HPDE6-E6E7 (cell line): Measurements from ENCODE around the gene OR8I2.
"Not testable (repeated sequence)": the region's sequence is repeated elsewhere in the genome, so short reads cannot be mapped to it uniquely, and the experiment has no call there.

Experiments used
- DNase-seq: peaks from one replicate; pipeline ENCODE4 v3.0.0; 2011; ENCODE audit warnings: missing footprints; ENCODE audit errors: extremely low spot score

The OR8I2 gene

DNA sequence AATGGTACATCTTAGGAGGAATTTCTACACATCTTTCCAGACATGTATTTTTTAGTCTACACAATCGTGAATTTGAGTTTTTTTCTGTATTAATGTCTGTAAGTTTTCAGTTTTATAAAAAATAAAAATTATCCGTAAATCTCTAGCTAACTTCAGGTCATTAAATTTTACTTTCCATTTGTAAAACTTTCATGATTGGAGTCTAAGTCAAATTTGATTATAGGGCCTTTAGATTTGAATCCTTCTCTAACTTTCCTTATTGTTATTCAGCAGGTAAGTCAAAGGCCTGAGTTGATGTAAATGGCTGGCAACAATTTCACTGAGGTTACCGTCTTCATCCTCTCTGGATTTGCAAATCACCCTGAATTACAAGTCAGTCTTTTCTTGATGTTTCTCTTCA, at the start of gene OR8I2:
TSS of gene OR8I2 (plus strand) at position 301 of the 400 bp plus-strand sequence. CDS start at position 301, 0 bp downstream.
- no peak for DNase-seq

DNA sequence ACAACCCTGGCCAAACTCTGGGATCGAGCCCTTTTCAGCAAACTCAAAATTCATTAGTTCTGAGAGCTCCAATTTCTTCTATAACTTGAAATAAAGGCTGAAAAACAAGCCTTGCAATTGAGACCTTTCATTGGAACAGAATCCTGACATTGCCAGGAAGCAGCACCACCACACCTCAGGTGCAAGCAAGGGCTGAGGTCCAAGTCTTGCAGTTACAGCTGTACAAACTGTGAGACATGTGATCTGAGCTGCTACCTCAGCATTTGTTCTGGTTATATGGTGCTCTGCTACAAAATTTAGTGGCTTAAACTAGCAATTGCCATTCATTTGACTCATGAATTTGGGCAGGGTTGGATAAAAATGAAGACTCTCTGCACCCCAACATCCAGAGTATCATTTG, 47.6 kb upstream of the OR8I2 start:
- no peak for DNase-seq

DNA sequence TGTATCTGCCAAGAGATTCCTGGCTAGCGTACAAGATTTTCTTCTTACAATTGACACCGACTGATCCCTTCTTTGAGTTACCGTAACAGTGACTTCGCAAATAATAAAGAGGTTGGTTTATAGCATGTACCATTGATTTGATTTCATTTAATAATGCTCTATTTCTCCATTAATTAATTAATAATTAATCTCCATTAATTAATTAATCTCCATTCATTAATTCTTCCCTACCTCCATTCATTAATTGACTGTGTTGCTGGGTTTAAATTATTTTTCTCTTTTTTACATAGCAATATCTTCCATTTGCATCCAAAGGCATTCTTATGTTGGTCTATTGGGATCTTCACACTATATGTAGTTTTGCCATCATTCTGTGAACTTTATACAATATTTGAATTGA, 44.6 kb upstream of the OR8I2 start:
- no peak for DNase-seq

DNA sequence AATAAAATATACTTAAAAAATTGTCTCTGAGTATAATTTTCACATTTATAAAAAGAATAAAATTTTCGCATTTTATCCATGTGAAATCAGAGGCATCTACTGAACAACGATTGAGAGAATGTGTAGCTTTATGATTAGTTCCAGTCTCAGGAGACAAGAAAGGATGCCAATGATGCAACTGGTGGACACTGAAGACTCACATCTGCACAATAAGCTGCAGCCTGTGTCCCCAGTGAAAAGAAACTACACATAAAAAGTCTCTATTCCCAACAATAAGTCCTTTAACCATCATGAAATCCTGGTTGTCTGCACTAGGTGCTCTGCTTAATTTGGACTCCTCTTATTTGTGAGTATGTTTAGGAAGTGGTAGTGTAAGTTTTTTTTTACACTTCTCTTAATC, 43.6 kb upstream of the OR8I2 start:
- no peak for DNase-seq

DNA sequence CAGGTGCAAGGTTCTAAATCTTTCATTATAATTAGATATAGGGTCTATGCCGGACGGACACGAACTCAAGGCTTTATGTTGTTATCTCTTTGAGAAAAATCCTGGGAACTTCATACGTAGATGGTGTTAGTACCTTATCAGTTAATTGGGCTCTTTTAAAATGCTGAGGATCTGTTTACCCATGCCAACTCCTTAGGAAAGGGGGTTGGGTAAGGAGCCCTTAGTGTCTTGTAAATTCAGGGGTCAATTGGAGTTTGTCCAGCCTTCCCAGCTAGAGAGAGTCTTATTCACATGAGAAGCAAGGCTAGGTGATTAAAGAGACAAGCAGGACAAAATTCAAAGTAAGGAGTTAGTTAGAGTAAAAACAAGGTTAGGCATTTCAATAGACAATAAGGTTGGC, 36.7 kb upstream of the OR8I2 start:
- DNase-seq: not testable (repeated sequence)

DNA sequence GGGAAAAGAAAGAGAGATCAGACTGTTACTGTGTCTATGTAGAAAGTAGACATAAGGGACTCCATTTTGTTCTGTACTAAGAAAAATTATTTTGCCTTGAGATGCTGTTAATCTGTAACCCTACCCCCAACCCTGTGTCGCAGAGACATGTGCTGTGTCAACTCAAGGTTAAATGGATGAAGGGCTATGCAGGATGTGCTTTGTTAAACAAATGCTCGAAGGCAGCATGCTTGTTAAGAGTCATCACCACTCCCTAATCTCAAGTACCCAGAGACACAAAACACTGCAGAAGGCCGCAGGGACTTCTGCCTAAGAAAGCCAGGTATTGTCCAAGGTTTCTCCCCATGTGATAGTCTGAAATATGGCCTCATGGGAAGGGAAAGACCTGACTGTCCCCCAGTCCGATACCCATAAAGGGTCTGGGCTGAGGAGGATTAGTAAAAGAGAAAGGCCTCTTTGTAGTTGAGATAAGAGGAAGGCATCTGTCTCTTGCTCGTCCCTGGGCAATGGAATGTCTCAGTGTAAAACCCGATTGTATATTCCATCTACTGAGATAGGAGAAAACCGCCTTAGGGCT, 35.4 kb upstream of the OR8I2 start:
- DNase-seq: not testable (repeated sequence)

DNA sequence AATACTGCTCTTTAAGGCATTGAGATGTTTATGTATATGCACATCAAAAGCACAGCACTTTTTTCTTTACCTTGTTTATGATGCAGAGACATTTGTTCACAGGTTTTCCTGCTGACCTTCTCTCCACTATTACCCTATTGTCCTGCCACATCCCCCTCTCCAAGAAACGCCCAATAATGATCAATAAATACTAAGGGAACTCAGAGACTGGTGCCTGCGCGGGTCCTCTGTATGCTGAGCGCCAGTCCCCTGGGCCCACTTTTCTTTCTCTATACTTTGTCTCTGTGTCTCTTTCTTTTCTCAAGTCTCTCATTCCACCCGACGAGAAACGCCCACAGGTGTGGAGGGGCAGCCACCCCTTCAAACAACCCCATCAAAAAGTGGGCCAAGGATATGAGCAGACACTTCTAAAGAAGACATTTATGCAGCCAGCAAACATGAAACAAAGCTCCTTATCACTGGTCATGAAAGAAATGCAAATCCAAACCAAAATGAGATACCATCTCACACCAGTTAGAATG, 34.8 kb upstream of the OR8I2 start:
- not testable (repeated sequence) for DNase-seq

DNA sequence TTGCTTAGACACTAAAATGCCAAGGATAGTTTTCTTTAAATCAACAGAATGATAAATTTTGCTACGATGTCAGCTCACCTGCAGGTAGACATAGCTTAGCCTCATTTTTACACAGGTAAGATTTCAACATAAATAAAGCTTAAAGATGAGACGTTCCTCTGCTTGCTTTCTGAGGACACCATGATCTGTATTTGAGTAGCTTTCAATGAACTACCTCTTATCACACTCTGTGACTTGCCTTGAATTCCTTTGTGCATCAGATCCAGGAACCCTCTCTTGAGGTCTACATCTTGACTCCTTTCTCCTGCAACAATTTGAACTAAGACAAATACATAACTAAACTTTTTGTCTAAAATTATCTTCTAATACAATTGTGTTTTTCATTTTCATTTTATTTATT, 26.1 kb upstream of the OR8I2 start:
- no peak for DNase-seq

DNA sequence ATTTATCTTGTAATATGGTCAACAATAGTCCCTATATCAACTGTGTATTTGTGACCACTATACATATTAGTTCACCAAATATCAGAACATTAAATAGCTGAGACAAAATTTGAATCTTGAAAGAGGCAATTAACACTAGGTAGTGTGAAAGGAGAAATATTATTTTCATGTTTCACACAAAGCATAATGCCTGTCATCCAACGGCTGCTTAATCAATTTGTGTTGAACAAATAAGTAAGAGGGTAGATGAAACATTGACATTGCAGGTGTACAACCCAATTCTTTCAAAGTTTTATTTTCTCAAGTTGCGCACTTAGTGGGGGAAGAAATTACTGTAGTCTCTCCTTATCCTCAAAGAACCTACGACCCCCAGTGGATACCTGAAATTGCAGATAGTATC, 3.4 kb upstream of the OR8I2 start:
- no peak for DNase-seq

DNA sequence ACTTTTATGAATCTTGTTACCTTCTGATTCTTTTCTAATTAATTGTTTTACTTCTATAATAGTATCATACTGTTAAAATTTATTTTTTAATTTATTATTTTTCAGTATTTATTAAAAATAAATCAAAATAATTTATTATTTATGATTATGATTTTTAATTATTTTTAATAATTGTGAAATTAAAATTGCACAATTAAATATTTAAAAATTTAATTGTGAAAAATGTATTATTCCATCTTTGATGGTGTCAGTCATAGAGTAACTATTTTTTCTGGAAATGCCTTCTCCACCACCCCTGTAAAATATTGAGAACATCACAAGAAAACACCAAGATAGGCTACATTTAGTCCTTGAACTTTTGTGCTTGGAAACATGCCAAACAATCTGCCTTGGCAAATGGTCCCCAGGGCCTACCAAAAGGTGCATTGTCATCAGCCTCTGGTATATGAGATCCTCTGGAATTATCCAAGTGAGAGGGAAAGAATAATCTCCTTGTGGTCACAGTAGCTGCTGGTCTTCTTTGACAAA, 10.2 kb downstream of the OR8I2 start, which contains the start of gene OR8H2:
TSS of gene OR8H2 (plus strand) at position 478 of the 528 bp plus-strand sequence. CDS start 1,356 bp downstream, outside the sequence.
- no peak for DNase-seq

DNA sequence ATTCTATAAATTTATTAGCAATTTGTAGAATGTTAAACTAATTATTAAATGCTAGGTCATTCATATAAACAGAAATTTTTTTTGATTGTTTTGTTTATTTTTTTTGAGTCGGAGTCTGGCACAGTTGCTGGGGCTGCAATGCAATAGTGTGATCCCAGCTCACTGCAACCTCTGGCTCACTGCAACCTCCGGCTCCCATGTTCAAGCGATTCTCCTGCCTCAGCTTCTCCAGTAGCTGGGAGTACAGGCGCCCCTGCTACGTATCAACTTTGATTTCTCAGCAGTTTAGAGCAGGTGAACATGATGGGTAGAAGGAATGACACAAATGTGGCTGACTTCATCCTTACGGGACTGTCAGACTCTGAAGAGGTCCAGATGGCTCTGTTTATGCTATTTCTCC, 29.0 kb downstream of the OR8I2 start, which contains the start of gene OR8H3:
TSS of gene OR8H3 (plus strand) at position 301 of the 400 bp plus-strand sequence. CDS start at position 301, 0 bp downstream.
- no peak for DNase-seq

DNA sequence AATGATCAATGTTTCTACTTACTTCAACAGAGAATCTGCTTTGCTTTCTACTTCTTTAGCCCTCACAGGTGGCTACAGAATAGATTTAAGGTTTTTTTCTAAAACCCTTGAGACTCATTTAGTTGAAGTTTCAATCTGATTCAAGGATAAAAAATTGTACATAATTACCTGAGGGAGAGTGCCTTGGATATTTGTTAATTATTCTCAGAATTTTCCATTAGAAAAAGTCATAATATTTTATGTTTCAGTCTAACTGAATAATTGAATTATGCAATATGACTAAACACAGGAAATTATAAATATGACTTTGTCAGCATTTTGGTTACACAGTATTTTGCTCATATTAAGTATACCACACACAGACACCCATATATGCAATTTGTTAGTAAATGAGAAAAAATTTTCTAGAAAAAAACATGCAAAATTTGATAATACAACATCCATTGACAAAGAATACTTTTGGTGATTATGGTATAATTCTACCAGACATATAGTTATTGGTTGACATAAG, 47.1 kb downstream of the OR8I2 start, which contains the start of gene OR8J3:
TSS of gene OR8J3 (minus strand) at position 51 of the 511 bp plus-strand sequence. CDS start 2,483 bp downstream, outside the sequence.
- no peak for DNase-seq

DNA sequence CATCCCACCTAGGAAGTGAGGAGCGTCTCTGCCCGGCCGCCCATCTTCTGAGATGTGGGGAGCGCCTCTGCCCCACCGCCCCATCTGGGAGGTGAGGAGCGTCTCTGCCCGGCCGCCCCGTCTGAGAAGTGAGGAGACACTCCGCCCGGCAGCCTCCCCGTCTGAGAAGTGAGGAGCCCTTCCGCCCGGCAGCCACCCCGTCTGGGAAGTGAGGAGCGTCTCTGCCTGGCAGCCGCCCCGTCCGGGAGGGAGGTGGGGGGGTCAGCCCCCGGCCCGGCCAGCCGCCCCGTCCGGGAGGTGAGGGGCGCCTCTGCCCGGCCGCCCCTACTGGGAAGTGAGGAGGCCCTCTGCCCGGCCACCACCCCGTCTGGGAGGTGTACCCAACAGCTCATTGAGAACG, 50.6 kb downstream of the OR8I2 start:
- not testable (repeated sequence) for DNase-seq
